Thyroid gland (tissue), 4 donors: ENCODE data around the gene RPS19BP1.

Experiments used
- CTCF ChIP-seq, 6 experiments: fragments of 200-600 bp in 3 of 6; fragments of 450-650 bp in 3 of 6; sonication (generic) in 3 of 6; IDR thresholded peaks; one replicate each; pipeline ENCODE4 v1.5.1; 2016 to 2019; ENCODE audit warnings: antibody characterized with exemption in 6 of 6, mild to moderate bottlenecking in 2 of 6, inconsistent platforms in 1 of 6, moderate library complexity in 1 of 6
- POLR2A ChIP-seq, 2 donors: fragments of 450-650 bp; IDR thresholded peaks; one replicate each; pipeline ENCODE4 v1.6.1; 2017; ENCODE audit warnings: antibody characterized with exemption in 2 of 2, mild to moderate bottlenecking in 2 of 2, moderate library complexity in 1 of 2

- no peak for TF ChIP-seq CTCF (IDR thresholded peaks at IDR 0.05)
- no peak for TF ChIP-seq POLR2A (IDR thresholded peaks at IDR 0.05)
These were observed 1.6 kb upstream of the RPS19BP1 start for GRCh38 chr22:39534092-39534506.
